Activated T-cell treated with anti-CD3 and anti-CD28 coated beads for 1 hour (primary cell): ENCODE results near the gene GDPD3.
"Not testable (repeated sequence)": the region's sequence is repeated elsewhere in the genome, so short reads cannot be mapped to it uniquely, and the experiment has no call there.

ENCODE experiments used
- DNase-seq: peaks from one replicate; pipeline ENCODE4 v3.0.0-alpha.2; 2020; ENCODE audit warnings: low read depth

GDPD3 gene

DNA sequence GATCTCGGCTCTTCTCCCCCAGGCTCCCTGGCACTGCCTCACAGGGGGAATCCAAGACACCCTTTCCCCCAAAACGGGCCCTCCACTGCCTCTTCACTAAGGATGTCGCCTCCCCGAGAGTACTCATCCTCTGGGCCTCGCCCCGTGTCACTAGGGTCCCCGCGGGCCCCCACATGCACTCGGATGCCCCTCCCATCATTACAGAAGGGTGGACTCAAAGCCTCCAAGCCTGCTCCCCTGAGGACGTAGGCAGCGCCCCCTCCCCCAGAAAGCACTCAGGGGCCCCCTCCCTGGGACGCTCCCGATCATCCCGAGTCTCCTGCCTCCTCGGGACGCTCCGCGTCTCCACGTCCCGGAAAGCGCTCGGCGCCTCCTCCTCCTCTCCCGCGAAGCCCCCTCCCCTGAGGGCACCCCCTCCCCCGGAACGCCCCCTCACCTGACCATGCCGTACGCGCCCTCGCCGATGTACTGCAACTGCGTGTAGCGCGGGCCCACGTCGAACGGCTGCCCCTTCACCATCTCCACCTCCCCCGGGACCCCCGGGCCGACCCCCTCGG, 9.3 kb upstream of the GDPD3 start:
- DNase-seq: no peak

DNA sequence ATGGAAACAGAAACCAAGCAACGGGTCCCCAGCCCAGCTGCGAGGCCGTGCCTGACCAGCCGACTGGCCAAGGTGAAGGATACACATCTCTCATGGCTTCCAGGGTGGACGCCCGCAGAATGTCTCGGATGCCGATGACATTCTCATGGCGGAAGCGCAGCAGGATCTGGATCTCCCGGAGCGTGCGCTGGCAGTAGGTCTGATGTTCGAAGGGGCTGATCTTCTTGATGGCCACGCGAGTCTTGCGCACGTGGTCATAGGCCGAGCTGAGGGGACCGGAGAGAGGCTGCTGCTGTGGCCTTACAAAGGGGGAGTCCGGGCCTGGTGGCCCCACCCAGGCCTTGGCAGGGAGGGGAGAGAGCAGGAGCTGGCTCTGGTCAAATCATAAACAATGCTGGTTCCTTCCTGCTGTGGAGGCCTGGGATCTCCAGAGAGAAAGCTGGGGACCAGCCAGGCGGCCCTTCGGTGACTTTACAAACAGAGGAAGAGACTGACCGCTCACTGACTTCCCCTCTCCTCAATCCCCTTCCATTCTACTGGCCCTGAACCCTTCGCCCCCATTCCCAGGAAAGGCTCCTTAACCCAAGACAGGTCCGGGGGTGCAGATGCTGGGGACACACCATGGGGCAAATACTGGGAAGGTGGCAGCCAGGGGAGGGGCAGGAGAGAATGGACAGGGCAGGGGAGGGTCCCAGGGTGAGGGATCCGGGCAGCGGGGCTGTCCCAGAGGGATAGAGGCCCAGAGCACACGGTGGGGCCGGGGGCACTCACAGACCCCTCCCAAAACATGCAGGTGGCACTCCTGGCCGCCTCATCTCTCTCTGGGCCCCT, 8.6 kb upstream of the GDPD3 start:
- DNase-seq: no peak

DNA sequence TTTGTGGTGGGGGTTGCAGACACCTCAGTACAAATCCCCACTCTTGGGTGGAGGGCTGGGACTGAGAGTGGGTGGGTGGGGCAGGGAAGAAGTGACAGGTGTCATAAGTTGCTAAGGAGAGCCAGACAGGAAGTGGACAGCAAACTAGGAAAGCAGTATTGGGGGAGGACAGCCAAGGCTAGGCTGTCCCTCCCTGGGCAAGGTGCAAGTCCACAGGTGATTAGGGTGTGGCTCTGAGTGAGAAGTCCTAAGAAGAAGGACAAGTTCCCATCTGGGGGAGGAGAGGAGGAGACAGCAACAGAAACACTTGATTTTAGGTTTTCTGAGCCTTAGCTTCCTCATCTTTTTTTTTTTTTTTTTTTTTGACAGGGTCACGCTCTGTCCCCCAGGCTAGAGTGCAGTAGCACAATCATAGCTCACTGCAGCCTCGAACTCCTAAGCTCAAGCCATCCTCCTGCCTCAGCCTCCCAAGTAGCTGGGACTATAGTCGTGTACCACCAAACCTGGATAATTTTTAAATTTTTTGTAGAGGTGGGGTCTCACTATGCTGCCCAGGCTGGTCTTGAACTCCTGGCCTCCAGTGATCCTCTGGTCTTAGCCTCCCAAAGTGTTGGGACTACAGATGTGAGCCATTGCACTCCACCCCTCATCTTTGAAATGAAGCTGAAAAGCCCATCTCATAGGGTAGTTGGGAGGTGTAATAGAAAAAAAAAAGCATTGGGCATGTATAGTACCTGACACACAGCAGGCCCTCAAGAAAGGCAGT, 7.2 kb upstream of the GDPD3 start:
- DNase-seq: no peak

DNA sequence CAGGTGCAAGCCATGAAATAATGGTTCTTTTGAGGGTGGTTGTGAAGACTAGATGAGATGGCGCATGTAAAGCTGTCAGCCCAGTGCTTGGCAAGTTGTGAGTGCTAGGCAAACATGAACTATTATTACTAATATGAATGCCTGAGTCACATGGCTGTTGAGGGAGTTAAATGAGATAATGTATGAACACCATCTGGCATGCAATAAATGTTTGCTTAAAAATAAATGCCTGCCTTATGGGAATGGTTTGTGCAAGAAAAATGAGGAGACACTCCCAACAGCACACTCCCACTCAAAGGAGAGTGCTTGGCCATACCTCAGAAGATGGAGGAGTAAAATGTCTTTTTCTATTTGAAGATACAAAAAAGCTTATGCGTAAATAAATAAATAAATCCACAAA, 6.1 kb upstream of the GDPD3 start:
- DNase-seq: no peak

DNA sequence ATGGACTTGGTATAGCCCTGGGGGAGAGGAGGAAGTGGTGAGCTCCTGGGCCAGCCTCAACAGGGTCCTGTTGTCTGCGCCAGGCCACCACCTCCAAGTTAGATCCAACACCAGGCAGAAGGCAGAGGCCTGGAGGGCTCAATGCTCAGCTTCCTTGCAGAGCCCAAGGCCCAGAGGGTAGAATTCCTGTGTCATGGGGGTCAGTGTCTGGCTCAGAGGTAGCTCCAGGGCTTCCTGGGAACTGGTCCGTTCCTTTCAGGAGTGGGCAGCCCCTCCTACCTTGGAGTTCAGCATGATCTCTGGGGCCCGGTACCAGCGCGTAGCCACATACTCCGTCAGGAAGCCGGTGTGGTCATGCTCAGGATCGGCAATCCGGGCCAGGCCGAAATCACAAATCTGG, 4.4 kb upstream of the GDPD3 start:
- DNase-seq: no peak

DNA sequence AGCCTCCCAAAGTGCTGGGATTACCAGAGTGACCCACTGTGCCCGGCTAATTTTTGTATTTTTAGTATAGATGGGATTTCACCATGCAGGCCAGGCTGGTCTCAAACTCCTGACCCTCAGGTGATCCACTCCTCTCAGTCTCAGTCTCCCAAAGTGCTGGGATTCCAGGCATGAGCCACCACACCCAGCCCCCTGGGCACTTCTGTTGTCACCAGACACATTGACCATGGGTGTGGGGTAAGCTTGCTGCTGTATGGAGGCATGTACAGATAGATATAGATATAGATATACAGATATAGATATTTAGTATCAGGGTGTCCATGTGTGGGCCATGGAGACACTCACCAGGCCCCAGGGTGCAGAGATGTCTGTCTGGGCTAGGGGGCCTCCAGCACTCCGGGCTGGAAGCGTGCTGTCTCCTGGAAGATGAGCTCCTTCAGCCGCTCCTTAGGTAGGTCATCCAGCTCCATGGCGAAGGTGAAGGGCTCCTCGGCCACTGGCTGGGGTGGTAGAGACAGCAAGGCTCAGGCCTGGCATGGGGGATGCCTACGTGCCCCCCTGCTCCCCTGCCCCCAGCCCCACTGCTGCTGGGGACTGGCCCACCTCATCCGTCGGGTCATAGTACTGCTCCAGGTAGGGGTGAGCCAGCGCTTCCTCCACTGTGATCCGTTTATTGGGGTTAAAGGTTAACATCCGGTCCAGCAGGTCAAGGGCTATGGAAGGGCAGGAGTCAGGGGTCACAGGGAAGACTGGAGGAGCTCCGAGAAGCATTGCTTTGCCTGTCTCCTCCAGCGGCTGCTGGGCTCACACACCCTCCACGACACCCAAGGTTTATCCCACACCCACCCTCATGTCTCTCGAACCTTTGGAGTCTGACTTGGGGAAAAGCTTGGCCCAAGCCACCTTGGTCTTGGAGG, 3.2 kb upstream of the GDPD3 start:
- no peak for DNase-seq

DNA sequence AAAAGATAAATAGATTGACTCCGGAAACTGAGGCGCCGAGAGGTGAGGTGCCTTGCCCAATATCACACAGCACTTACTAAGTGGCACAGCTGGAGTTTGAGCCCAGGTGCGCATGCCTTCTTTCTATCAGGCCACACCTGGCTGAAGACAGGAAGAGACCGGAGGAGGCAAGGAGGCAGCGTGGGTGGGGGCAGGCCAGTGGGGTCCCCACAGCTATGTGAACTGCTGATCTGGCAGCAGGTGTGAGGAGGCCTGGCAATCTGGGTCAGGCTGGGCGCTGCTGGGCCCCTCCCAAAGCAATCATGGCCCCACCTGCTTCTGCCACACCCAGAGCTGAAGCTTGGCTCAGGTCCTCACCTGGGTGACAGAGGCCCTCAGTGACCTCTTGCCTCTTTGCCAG, 1.9 kb upstream of the GDPD3 start:
- DNase-seq: no peak

DNA sequence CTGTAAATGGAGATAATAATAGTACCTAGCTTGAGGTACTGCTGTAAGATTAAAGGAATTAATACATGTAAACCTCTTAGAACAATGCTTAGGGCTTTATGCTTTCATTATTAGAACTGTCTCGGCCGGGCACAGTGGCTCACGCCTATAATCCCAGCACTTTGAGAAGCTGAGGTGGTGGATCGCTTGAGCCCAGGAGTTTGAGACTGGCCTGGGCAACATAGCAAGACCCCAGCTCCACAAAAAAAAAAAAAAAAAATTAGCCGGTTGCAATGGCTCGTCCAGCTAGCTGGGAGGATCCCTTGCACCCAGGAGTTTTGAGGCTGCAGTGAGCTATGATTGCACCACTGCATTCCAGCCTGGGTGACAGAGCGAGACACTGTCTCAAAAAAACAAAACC, 1.5 kb upstream of the GDPD3 start:
- DNase-seq: not testable (repeated sequence)

DNA sequence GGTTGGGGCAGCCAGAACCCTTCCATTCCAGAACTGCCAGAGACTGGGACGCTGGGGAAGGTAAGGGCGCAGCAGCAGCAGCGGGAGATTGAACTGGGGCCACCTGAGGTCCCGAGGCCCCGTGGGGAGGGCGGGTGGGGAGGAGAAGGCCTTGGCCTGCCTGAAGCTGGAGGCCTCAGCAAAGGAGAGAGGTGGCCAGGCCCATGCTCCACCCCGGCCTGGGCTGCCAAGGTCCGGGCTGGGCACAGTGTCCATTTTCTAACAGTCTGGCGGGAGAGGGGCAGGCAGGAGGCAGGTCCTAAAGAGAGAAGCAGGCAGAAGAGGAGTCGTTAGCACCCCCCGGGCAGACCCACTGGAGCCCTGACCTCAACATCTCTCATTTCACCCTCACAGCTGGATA, 1.1 kb upstream of the GDPD3 start:
- DNase-seq: no peak

DNA sequence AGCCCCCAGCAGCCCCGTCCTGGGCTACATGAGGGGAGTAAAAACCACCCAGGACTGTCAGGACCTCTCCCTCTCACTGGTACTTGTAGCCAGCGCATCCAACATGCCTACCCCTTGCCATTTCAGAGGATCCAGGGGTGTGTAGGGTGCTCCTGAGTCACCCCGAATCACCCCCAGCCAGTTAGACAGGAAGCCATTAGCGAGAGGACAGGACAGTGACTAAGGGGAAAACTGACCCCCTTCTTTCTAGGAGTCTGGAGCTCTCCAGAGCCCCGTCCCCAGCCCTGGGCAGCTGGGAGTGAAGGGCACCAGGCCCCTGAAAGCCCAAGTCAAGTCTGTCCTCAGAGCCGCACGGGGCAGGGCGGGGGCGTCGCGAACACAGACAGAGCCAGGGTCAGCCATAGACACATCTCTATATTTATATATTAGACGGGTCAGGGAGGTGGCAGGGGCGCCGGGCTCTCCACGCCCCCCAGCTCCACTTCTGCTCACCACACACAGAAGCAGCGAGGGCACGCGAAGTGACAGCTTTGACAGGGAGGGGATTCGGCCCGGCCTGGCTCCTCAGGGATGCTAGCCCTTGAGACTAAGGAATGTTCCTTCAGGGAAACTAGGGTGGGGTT, 485 bp upstream of the GDPD3 start:
- no peak for DNase-seq

DNA sequence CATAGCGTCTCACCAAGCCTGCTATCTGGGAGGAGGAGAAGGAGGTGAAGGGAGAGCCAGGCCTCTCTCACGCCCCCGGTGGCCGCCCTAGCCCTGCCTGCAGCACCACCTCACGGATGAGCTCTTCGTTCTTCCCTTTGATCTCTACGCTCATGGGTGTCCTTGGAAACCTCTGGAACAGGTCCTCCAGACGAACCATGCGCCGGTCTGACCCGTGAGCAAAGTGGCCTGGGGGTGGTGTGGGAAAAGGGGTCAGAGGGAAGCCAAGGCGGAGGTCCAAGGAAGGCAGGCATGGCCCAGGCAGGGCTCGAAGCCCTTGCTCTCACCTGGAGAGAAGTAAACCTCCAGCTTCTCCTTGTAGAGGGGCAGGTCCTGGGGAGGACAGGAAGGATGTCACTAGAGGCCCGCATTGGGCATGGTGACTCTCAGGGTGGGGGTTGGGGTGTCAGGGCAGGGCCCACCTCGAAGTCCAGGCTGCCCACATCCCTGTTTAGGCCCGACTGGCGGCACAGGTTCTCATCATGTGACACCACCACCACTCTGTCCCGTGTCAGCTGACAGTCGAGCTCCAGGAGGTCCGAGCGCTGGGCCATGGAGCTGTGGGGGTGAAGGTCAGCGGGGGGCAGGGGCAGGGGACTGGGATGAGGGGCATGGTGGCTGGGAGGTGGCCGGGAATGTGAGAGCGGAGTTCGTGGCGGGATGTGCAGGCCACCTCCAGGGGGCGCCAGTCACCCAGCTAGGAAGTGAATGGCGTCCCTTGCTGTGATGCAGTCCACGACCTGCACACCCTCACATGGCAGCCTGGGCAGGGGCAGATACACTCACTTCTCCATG, 923 bp downstream of the GDPD3 start:
- peak; percentile 39 for DNase-seq

DNA sequence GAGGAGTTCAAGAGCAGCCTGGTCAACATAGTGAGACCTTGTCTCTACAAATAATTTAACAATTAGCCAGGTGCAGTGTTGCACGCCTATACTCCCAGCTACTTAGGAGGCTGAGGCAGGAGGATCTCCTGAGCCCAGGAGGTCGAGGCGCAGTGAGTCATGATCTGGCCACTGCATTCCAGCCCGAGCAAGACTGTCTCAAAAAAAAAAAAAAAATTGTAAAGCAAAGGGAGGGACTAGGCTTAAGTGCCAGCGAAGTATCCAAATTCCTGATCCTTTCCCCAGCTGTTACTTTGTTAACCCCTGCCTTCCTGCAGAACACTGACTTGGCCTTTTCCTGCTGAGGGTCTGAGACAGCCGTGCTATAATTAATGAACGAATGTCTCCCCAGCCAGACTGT, 2.7 kb downstream of the GDPD3 start:
- no peak for DNase-seq

DNA sequence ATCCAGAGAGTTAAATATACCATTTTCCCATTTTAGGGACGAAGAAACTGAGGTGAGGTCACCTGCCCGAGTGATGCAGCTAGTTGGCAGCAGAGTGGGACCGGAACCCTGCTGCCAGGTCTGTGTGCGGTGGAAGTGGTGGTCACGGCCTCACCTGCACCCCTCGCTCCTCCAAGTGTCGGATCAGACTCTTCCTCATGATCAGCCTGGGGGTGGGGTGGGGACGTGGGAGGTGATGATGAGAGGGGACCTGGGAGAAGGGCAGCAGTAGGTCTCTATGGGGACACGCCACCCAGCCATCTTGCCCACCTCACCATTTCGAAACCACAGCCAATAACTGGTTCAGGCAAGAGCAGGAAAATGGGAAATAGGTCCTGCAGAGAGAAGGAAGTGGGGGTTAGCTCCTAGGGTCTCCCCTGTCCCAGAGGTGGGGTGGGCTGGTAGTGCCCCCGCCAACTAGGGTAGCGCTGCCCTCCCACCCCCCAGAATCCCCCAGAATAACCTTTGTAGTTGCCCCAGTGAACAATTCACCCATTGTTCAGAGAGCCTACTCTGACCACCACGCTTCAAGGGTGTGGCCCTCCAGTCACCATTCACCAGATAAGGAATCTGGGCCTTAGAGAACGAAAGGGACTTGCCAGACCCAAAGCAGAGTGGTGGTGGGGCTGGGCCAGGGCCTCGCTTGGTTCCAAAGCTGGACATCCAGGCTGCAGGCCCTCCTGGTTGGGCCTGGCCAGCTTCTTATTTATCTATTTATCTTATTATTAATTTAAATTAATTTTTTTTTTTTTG, 5.1 kb downstream of the GDPD3 start:
- DNase-seq: no peak

DNA sequence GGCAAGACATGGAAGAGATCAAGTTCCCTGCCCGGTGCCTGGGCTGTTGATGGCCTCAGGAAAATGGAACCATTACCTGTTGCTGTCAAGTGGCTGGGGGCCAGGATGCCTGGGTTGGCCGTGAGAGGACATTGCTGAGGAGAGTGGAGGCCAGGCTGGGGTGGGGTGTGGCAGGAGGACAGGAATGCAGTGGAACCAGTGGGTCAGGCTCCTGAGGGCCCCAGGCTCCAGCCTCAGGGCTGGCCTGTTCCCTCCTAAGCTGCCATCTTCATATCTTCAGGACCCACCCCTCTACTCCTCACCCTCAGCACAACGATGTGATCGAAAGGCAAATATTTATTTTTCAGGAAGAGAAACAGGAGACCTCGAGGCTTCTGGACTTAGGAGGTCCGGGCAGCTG, 8.8 kb downstream of the GDPD3 start:
- DNase-seq: no peak

DNA sequence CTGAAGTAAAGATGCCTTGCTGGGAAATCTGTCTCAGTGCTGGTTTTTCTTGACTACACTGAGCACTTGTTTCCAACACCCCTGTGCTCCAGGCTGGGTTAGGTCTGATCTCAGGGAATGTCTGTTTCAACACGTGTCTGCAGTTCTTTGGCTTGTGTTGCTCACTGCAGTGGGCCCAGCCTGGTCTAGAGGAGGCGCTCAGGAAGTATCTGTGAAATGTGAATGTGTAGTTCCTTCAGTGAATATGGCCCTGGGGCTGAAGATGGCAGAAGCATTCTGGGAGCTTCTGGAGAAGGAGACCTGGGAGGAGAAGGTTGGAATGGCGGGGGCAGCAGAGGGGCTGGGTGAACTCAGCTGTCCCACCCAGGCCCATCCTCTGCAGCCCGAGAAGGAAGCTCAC, 9.2 kb downstream of the GDPD3 start:
- no peak for DNase-seq

DNA sequence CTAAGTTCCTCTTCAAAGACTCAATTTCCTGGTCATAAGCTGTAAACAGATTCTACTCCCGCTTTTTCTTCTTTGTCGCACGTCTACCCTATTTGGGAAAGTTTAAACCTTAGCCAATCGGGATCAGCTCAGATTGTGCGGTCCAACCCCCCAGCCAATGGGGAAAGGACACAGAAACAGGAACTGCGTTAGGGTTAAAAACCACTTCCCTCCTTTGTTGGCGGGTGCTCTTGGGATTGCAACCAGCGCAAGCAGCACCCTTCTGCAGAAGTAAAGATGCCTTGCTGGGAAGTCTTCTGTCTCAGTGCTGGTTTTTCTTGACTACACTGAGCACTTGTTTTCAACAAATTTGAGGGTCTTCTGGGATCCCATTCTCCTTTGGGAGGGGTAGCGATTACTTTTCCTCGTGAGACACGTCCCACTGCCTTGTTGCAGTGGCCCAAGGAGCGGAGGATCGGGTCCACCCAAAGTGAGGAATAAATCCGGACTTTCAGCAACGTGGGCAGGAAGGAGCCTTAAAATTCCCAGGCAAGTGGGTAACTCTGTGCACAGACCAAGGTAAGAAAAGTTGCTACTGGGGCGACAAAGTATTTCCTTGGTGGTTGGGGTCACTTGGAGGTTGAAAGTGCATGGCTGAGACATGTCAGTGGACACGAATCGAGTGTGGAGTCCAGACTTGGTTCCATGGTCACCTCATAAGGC, 16.3 kb downstream of the GDPD3 start:
- DNase-seq: no peak

DNA sequence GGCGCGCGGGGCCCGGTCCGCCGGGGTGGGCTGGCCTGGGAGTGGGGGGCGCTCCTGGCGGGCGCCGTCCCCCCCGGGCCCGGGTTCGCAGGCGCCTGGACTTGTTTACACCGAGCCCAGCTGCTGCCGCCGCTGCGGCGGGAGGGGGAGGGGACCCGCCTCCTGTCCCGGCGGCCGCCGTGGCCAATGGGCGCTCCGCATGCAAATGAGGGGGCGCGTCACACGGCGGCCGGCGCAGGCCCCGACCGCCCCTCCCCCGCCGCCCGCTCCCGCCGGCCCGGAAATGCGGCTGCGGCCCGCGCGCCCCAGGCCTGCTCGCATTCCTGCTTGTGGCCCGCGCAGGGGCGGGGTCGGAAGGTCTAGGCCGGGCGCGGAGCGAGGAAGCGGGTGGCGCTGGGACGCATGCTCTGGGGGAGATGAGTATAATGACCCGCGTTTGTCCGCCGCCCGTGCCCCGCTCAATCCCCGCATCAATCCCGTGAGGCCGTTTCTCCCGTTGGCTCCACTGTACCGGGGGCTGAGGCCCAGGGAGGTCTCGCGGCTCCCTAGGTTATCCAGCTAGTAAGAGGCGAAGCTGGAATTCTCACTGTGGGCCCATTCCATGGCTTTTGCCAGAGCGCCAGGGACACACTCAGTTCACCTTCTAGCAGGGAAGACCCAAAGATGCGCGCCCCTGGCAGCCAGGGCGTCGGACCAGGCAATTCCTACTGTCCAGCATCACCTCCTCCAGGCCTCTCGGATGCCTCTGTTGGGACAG, 17.1 kb downstream of the GDPD3 start, which contains the start of gene YPEL3:
TSS of gene YPEL3 (minus strand) at position 109 of the 757 bp plus-strand sequence. CDS start 731 bp downstream, outside the sequence.
- peak; percentile 79 for DNase-seq
